Neural cell (in vitro differentiated cells): ENCODE results near the gene LBR. TPM values are rescaled to one million over a fixed set of nuclear protein-coding genes. Genes with fewer than 3 reads are reported as not detected.
"Not testable (repeated sequence)": the region's sequence is repeated elsewhere in the genome, so short reads cannot be mapped to it uniquely, and the experiment has no call there.

Source experiments
- H2AFZ ChIP-seq: fragments of 200-600, 300-800 bp; sonication (generic), shearing (Covaris generic); 2 replicates; pipeline ENCODE4 v1.6.0; 2014; ENCODE audit warnings: low read depth, mild to moderate bottlenecking, antibody characterized with exemption, low read length, moderate library complexity
- H3F3A ChIP-seq: fragments of 200-600 bp; shearing (Covaris generic); 2 replicates; pipeline ENCODE4 v1.6.1; 2016; ENCODE audit warnings: mild to moderate bottlenecking, moderate library complexity, mixed read lengths, antibody characterized with exemption, low read length; ENCODE audit not compliant: insufficient read depth, poor library complexity, severe bottlenecking
- H3K27ac ChIP-seq: fragments of 200-600, 300-800 bp; sonication (generic), shearing (Covaris generic); 2 replicates; pipeline ENCODE4 v1.5.1; 2014; ENCODE audit warnings: mild to moderate bottlenecking, low read length, moderate library complexity
- H3K27me3 ChIP-seq: fragments of 300-800, 200-600 bp; sonication (generic), shearing (Covaris generic); 2 replicates; pipeline ENCODE4 v1.6.0; 2014; ENCODE audit warnings: mild to moderate bottlenecking, low read depth, low read length, moderate library complexity; ENCODE audit not compliant: insufficient read depth
- H3K36me3 ChIP-seq: fragments of 300-800, 200-600 bp; sonication (generic), shearing (Covaris generic); 2 replicates; pipeline ENCODE4 v1.5.1; 2014; ENCODE audit warnings: mild to moderate bottlenecking, antibody characterized with exemption, low read length, moderate library complexity; ENCODE audit not compliant: insufficient read depth
- H3K4me2 ChIP-seq: fragments of 300-800, 200-600 bp; sonication (generic), shearing (Covaris generic); 2 replicates; pipeline ENCODE4 v1.6.0; 2014; ENCODE audit warnings: mild to moderate bottlenecking, low read length
- H3K4me3 ChIP-seq: fragments of 300-800, 200-600 bp; sonication (generic), shearing (Covaris generic); 2 replicates; pipeline ENCODE4 v1.5.1; 2014; ENCODE audit warnings: mild to moderate bottlenecking, low read length, moderate library complexity
- H3K79me2 ChIP-seq: fragments of 200-600 bp; shearing (Covaris generic); replicated peaks from 2 replicates; pipeline ENCODE4 v1.6.0; 2014; ENCODE audit warnings: mild to moderate bottlenecking, low read length, moderate library complexity; ENCODE audit not compliant: insufficient read depth
- H3K9ac ChIP-seq: fragments of 300-800, 200-600 bp; sonication (generic), shearing (Covaris generic); 2 replicates; pipeline ENCODE4 v1.6.1; 2016; ENCODE audit warnings: mild to moderate bottlenecking, low read length, mixed read lengths
- H3K9me2 ChIP-seq: fragments of 200-600 bp; shearing (Covaris generic); 2 replicates; pipeline ENCODE4 v1.6.1; 2016; ENCODE audit warnings: mild to moderate bottlenecking, low read length, mixed read lengths; ENCODE audit not compliant: insufficient read depth
- H3K9me3 ChIP-seq: fragments of 200-600, 300-800 bp; sonication (generic), shearing (Covaris generic); 2 replicates; pipeline ENCODE4 v1.6.1; 2016; ENCODE audit warnings: mild to moderate bottlenecking, mixed run types, low read length, moderate library complexity, mixed read lengths
- H4K20me1 ChIP-seq: fragments of 200-600 bp; shearing (Covaris generic); 2 replicates; pipeline ENCODE4 v1.6.1; 2016; ENCODE audit warnings: mild to moderate bottlenecking, mixed run types; ENCODE audit not compliant: insufficient read depth
- CTCF ChIP-seq: fragments of 450-650 bp; IDR thresholded peaks from 2 replicates; pipeline ENCODE4 v1.5.1; 2014; ENCODE audit warnings: antibody characterized with exemption, mild to moderate bottlenecking, moderate library complexity; ENCODE audit not compliant: poor library complexity, severe bottlenecking
- EZH2 ChIP-seq: fragments of 200-600, 300-800 bp; shearing (Covaris generic), sonication (generic); IDR thresholded peaks from 2 replicates; pipeline ENCODE4 v1.6.1; 2014; ENCODE audit warnings: antibody characterized with exemption, low read length, borderline replicate concordance, mild to moderate bottlenecking; ENCODE audit not compliant: insufficient read depth, poor library complexity, severe bottlenecking
- MXI1 ChIP-seq: fragments of 450-650 bp; conservative IDR thresholded peaks from 2 replicates; pipeline ENCODE4 v1.6.1; 2014; ENCODE audit warnings: antibody characterized with exemption, mild to moderate bottlenecking; ENCODE audit not compliant: poor library complexity, severe bottlenecking
- POLR2AphosphoS5 ChIP-seq: IDR thresholded peaks from 2 replicates; pipeline ENCODE4 v1.6.1; 2012
- RAD21 ChIP-seq: fragments of 450-650 bp; conservative IDR thresholded peaks from 2 replicates; pipeline ENCODE4 v1.6.1; 2014; ENCODE audit warnings: antibody characterized with exemption, mild to moderate bottlenecking, moderate library complexity
- SMC3 ChIP-seq: fragments of 450-650 bp; conservative IDR thresholded peaks from 2 replicates; pipeline ENCODE4 v1.6.1; 2014; ENCODE audit warnings: antibody characterized with exemption, mild to moderate bottlenecking, moderate library complexity; ENCODE audit not compliant: poor library complexity
- TAF1 ChIP-seq: IDR thresholded peaks from 2 replicates; pipeline ENCODE4 v1.6.1; 2012; ENCODE audit warnings: low read depth
- polyA plus RNA-seq: library from polyadenylated mRNA; depleted of rRNA; stranded (reverse); fragments of >200 nt; gene quantifications from 2 replicates; pipeline ENCODE4 v1.2.3, GENCODE V29; 2014

Gene LBR
- polyA plus RNA-seq, 1 donor from 2014 or later: 156 TPM

GRCh38 chr1:225473676-225474438 is 46.0 kb upstream of the LBR start:
- not testable (repeated sequence) for H3K27ac ChIP-seq, H3K4me3 ChIP-seq, H3K36me3 ChIP-seq, H3K27me3 ChIP-seq, H4K20me1 ChIP-seq, H3K9ac ChIP-seq, H3K9me2 ChIP-seq, H2AFZ ChIP-seq, H3K79me2 ChIP-seq, H3K4me2 ChIP-seq, H3F3A ChIP-seq, H3K9me3 ChIP-seq

GRCh38 chr1:225473266-225473665 is 45.4 kb upstream of the LBR start:
- not testable (repeated sequence) for H3K36me3 ChIP-seq, H3K9me2 ChIP-seq, H2AFZ ChIP-seq, H3K79me2 ChIP-seq, H3K9me3 ChIP-seq, H3K4me3 ChIP-seq, H3K4me2 ChIP-seq, H3F3A ChIP-seq, H3K27me3 ChIP-seq, H4K20me1 ChIP-seq, H3K27ac ChIP-seq, H3K9ac ChIP-seq

GRCh38 chr1:225471453-225472301 is 43.8 kb upstream of the LBR start:
- H3F3A ChIP-seq: no peaks in the 10 kb centered on the region
- no peak overlapping the region for H2AFZ ChIP-seq
- no peaks in the 10 kb centered on the region for H3K9me2 ChIP-seq
- H3K9ac ChIP-seq: no peak overlapping the region
- no peak overlapping the region for H3K4me3 ChIP-seq
- H3K36me3 ChIP-seq: no peaks in the 10 kb centered on the region
- no peaks in the 10 kb centered on the region for H3K9me3 ChIP-seq
- TF ChIP-seq TAF1 (no peak), RAD21 (no peak), SMC3 (no peak)
- no peak overlapping the region for H3K4me2 ChIP-seq
- no peak overlapping the region for H3K27ac ChIP-seq
- no peaks in the 10 kb centered on the region for H3K79me2 ChIP-seq
- H3K27me3 ChIP-seq: no peaks in the 10 kb centered on the region
- H4K20me1 ChIP-seq: no peaks in the 10 kb centered on the region

- H3K79me2 ChIP-seq: no peaks in the 10 kb centered on the region
- TF ChIP-seq TAF1 (no peak), POLR2AphosphoS5 (no peak), CTCF (no peak), SMC3 (no peak), MXI1 (no peak), EZH2 (no peak)
- no peak overlapping the region for H3K4me3 ChIP-seq
- no peak overlapping the region for H3K9ac ChIP-seq
- H4K20me1 ChIP-seq: no peaks in the 10 kb centered on the region
- no peak overlapping the region for H3K4me2 ChIP-seq
- no peaks in the 10 kb centered on the region for H3K9me2 ChIP-seq
- no peak overlapping the region for H3K27ac ChIP-seq
- no peaks in the 10 kb centered on the region for H3K27me3 ChIP-seq
- H3K9me3 ChIP-seq: no peaks in the 10 kb centered on the region
- H3K36me3 ChIP-seq: no peaks in the 10 kb centered on the region
- no peaks in the 10 kb centered on the region for H3F3A ChIP-seq
- no peak overlapping the region for H2AFZ ChIP-seq
These were observed 43.2 kb upstream of the LBR start for GRCh38 chr1:225471109-225471452.
